ENCODE measurements around the gene DNAH1. TPM values are rescaled to one million over a fixed set of nuclear protein-coding genes. Genes with fewer than 3 reads are reported as not detected.

DNAH1 gene
- total and polyA plus RNA-seq, 2 of the 13 experiments (the other 11 are each of a cell fraction or from before 2014, with no cell fraction given) = 0.64 to 3.5 TPM

- Histone ChIP-seq H3K9ac (ENCODE audit: insufficient read depth, low read depth, low read length) (no peak overlapping the region), H3K4me1 (ENCODE audit: insufficient read depth, low read length) (no peaks in the 10 kb centered on the region), H4K20me1 (ENCODE audit: insufficient read depth, low read length) (no peaks in the 10 kb centered on the region), H3K9me3 (ENCODE audit: low read length) (no peaks in the 10 kb centered on the region), H3K79me2 (ENCODE audit: insufficient read depth, low read length) (no peaks in the 10 kb centered on the region), H2AFZ (ENCODE audit: low read length) (no peak overlapping the region), H3K27ac (ENCODE audit: extremely low read length, insufficient read depth, low read length) (no peak overlapping the region), H3K4me2 (ENCODE audit: low read depth, low read length) (no peak overlapping the region), H3K4me3 (replicated peaks in 1 of 3; ENCODE audit: insufficient read depth in 1 of 3, low read depth in 2 of 3, low read length in 3 of 3) (no peak overlapping the region), H3K36me3 (replicated peaks in 1 of 2; ENCODE audit: control insufficient read depth in 1 of 2, insufficient read depth in 2 of 2, low read length in 2 of 2) (no peaks in the 10 kb centered on the region), H3K27me3 (ENCODE audit: control insufficient read depth in 1 of 2, insufficient read depth in 2 of 2, low read length in 2 of 2) (no peaks in the 10 kb centered on the region; a peak in 2 of 5 replicates)
- intact Hi-C loops (cut with micrococcal nuclease; ENCODE audit: unreplicated experiment) (no loop called here), in situ Hi-C loops (cut with HindIII; ENCODE audit: extremely low pct_ligation_motif_present, low pct_unique_long_range_greater_than_20kb) (no loop called here)
- 58% methylated on average over 6 of the region's 6 CpGs for WGBS (ENCODE audit: low lambda C conversion rate)
- ChIA-PET POLR2A (no interaction called here), CTCF (ENCODE audit: low intra/inter-chr PET ratio, low total read pairs) (interaction anchor here (0.6 kb wide), 1 partner anchor 39 kb away, joined by 3 read pairs; no protein-coding TSS in a partner anchor)
- no peak for ATAC-seq
- no peak for DNase-seq (ENCODE audit: low spot score)
- BruUV-seq (replicated peaks) = no TSS peak
- FAIRE-seq = no peak
- TF ChIP-seq RAD21 (CRISPR knock-in tag; IDR thresholded peaks at IDR 0.05) (no peak), ZBTB40 (IDR thresholded peaks at IDR 0.05) (no peak), ZBTB40 (CRISPR knock-in tag; IDR thresholded peaks at IDR 0.05) (no peak), GFI1 (CRISPR knock-in tag; IDR thresholded peaks at IDR 0.05; ENCODE audit: borderline replicate concordance) (no peak), ZNF503 (CRISPR knock-in tag; IDR thresholded peaks at IDR 0.05) (no peak), ZFP62 (CRISPR knock-in tag; IDR thresholded peaks at IDR 0.05) (no peak), MED8 (CRISPR knock-in tag; IDR thresholded peaks at IDR 0.05; ENCODE audit: insufficient replicate concordance) (no peak), ZNF18 (CRISPR knock-in tag; IDR thresholded peaks at IDR 0.05; ENCODE audit: insufficient replicate concordance) (no peak)
Observed at GRCh38 chr3:52373676-52374075, 57.6 kb downstream of the DNAH1 start.
